22Rv1 (cell line): ENCODE results near the gene RNF213.

Experiments used
- ZFX ChIP-seq: fragments of 450-650 bp; IDR thresholded peaks from 2 replicates; pipeline ENCODE4 v1.6.1; 2017; ENCODE audit warnings: antibody characterized with exemption, borderline replicate concordance
- TF ChIP-seq, protein P1 (sequence below): fragments of 450-650 bp; IDR thresholded peaks from 2 replicates; pipeline ENCODE4 v1.5.1; 2017; ENCODE audit warnings: mild to moderate bottlenecking

DNA sequence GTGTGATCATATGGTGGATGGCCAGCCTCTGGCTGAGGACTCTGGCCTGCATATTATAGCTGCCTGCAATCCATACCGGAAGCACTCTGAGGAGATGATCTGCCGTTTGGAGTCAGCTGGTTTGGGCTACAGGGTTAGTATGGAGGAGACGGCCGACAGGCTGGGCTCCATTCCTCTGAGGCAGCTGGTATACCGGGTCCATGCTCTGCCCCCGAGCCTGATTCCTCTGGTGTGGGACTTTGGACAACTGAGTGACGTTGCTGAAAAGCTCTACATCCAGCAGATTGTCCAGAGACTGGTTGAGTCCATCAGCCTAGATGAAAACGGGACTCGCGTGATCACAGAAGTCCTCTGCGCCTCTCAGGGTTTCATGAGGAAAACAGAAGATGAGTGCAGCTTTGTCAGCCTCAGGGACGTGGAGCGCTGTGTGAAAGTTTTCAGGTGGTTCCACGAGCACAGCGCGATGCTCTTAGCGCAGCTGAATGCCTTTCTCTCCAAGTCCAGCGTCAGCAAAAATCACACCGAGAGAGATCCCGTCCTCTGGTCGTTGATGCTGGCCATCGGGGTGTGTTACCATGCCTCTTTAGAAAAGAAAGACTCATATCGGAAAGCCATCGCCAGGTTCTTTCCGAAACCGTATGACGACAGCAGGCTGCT lies 85.3 kb downstream of the RNF213 start:
- TF ChIP-seq, protein P1, sequence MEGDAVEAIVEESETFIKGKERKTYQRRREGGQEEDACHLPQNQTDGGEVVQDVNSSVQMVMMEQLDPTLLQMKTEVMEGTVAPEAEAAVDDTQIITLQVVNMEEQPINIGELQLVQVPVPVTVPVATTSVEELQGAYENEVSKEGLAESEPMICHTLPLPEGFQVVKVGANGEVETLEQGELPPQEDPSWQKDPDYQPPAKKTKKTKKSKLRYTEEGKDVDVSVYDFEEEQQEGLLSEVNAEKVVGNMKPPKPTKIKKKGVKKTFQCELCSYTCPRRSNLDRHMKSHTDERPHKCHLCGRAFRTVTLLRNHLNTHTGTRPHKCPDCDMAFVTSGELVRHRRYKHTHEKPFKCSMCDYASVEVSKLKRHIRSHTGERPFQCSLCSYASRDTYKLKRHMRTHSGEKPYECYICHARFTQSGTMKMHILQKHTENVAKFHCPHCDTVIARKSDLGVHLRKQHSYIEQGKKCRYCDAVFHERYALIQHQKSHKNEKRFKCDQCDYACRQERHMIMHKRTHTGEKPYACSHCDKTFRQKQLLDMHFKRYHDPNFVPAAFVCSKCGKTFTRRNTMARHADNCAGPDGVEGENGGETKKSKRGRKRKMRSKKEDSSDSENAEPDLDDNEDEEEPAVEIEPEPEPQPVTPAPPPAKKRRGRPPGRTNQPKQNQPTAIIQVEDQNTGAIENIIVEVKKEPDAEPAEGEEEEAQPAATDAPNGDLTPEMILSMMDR, result no peak
- TF ChIP-seq ZFX, result no peak
